GM21367 (cell line): ENCODE measurements around the gene ESPN.
"Not testable (repeated sequence)": the region's sequence is repeated elsewhere in the genome, so short reads cannot be mapped to it uniquely, and the experiment has no call there.

Source experiments
- ATAC-seq: cut with Tn5 transposase; IDR thresholded peaks from one replicate; pipeline ENCODE4 v1.9.1; 2021; ENCODE audit not compliant: unreplicated experiment

Gene ESPN

GRCh38 chr1:6424619-6425593, at the start of gene ESPN:
Gene ESPN (plus strand): TSS chr1:6424776. CDS start chr1:6424956, 180 bp downstream.
- ATAC-seq = no peak

GRCh38 chr1:6378096-6378746, 46.4 kb upstream of the ESPN start:
- ATAC-seq = no peak

GRCh38 chr1:6380037-6380436, 44.5 kb upstream of the ESPN start:
- no peak for ATAC-seq

- no peak for ATAC-seq
Observed at GRCh38 chr1:6384135-6384534, 40.4 kb upstream of the ESPN start.

GRCh38 chr1:6384962-6385361, 39.6 kb upstream of the ESPN start:
- ATAC-seq = no peak

- ATAC-seq = no peak
Observed at GRCh38 chr1:6385488-6386191, 38.9 kb upstream of the ESPN start.

GRCh38 chr1:6386371-6386949, 38.1 kb upstream of the ESPN start:
- ATAC-seq = no peak

- no peak for ATAC-seq
Observed at GRCh38 chr1:6389971-6390370, 34.6 kb upstream of the ESPN start.

- ATAC-seq = peak; percentile 2
Observed at GRCh38 chr1:6391951-6392808, 32.4 kb upstream of the ESPN start.

GRCh38 chr1:6392809-6393399, 31.7 kb upstream of the ESPN start:
- ATAC-seq = peak; percentile 23

GRCh38 chr1:6393400-6394187, 31.0 kb upstream of the ESPN start, which contains the start of gene ACOT7:
Gene ACOT7 (minus strand): TSS chr1:6393767. CDS start chr1:6393399, 368 bp downstream.
- ATAC-seq = peak; percentile 64

GRCh38 chr1:6395130-6395529, 29.4 kb upstream of the ESPN start:
- ATAC-seq = not testable (repeated sequence)

- not testable (repeated sequence) for ATAC-seq
Observed at GRCh38 chr1:6395781-6396244, 28.8 kb upstream of the ESPN start.

- ATAC-seq = no peak
Observed at GRCh38 chr1:6396998-6397397, 27.6 kb upstream of the ESPN start.

- ATAC-seq = no peak
Observed at GRCh38 chr1:6397844-6398441, 26.6 kb upstream of the ESPN start.

- no peak for ATAC-seq
Observed at GRCh38 chr1:6399294-6399693, 25.3 kb upstream of the ESPN start.

GRCh38 chr1:6401673-6402072, 22.9 kb upstream of the ESPN start:
- ATAC-seq = no peak

- no peak for ATAC-seq
Observed at GRCh38 chr1:6408023-6408422, 16.6 kb upstream of the ESPN start.
